ENCODE results near the gene STPG3.

STPG3 gene

DNA sequence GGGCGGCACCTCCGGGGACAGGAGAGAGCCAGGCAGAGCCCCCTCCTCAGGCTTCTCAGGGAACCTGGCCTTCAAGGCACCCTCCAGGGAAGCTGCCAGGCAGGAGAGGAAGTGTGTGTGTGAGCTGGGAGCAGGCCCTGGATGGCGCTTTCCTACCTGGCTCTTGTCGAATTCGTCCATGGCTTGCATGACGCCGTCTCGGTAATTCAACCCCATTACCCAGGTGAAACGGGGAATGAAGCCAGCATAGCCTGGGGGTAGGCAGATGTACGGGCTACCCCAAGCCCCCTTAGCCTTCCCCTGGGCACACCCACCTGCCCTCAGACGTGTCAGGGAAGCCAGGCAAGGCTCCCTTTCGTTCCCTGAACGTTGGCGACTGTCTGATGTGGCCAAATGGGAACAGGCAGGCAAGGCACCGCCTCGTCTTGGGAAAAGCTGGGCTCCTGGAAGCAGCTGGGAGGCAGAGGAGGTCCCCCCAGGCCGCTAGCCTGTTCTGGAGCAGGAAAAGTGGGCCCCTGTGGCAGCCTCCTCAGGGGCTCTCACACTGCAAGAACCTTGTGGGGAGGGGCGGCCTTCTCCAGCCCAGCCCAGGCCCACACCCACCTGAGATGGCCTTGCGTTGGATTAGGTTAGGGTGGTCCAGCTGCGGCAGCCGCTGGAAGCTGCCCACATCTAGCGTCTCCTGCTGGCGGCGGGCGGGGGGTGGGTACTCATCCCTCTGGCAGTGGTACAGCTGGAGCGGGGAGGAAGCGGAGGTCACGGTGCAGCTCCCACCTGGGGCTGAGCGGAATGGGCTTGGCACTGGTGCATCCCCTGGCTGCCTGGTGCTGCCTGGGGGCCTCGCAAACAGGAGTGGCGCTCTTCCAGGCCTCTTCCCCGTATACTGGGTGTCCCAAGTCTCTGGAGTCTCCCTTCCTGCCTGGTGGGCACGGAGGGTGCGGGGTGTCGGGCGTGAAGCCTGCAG is 6.3 kb upstream of the STPG3 start:
- no peak for DNase-seq

DNA sequence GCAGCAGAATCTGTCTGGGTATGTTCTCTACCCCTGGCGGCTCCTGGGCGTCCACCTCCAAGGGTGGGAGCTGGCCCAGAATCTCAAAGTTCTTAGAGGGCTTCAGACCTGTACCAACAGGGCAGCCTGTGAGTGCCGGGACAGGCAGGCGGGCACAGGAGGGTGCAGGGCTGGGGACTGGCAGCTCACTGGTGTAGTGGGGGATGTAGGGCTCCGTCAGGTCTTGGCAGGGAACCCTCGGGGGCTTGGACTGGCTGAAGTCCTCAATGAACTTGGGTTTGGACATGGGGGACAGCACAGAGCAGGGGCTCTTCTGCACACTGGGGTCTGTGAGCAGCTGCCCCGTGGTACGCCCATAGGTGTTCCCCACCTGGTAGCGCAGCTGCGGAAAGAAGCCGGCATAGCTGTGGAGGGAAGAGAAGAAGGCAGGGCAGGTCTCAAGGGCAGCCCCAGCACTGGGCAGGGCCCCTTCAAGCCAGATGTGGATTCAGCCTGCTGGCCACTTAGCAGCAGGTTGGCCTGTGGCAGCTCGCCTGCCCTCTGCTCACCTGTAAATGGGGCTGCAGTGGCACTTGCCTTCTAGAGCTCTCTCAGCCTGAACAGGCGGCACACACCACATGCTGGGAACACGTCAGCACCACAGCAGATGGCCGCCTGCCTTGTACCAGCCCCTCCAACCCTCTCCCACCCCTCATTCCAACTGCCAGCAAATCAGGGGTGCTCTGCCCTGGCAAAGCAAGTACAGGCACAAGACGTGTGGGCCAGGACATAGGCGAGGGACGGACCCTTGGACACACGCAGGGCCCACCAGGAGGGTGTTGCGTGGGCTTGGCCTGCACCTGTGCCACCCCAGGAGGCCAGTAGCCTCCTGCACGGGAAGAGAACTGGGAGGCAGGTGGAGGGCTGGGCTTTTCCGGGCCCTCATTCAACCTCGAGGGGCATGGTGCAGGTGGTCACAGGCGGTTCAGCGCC is 5.3 kb upstream of the STPG3 start:
- DNase-seq = no peak

DNA sequence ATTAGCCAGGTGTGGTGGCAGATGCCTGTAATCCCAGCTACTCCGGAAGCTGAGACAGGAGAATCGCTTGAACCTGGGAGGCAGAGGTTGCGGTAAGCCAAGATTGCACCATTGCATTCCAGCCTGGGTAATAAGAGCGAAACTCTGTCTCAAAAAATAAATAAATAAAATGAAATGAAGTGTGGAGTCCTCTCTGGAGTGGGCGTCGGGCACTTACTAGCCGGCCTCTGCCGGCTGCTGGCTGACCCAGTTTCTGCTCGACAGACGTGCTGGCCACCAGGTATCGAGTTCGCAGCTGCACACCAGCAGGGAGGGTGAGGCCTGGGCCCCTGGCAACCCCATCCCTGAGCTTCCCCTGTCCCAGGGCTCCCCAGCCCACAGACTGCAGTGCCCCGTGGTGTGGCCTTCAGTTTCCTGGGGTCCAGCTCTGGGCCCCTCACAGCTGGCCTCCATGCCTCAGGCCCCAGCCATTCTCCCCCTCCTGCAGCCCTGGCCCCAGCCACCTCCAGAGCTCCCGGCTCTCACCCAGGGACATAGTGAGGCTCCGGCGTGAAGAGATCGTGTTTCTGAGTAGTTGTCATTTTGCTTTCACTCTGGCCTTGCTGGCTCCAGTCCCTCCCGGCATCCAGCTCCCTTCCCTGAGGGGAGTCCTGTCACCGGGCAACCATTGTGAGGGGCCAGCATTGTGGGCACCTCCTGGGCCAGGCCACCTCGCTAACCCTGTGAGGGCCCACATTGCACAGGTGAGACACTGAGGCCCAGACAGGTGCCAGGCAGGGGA is 3.8 kb upstream of the STPG3 start:
- no peak for DNase-seq

DNA sequence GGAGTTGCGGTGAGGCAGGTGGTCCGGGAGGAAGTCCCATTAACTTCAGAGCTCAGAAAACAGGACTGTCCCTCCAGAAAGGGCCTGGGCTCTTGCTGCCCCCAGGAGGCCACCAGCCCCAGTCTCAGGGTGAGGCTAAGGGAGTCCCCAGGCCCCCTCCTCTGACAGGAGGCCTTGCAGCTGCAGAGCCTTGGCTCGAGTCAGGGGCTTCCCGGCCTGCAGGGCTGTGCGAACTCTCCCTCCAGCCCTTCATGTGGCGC is 3.2 kb upstream of the STPG3 start:
- no peak for DNase-seq

DNA sequence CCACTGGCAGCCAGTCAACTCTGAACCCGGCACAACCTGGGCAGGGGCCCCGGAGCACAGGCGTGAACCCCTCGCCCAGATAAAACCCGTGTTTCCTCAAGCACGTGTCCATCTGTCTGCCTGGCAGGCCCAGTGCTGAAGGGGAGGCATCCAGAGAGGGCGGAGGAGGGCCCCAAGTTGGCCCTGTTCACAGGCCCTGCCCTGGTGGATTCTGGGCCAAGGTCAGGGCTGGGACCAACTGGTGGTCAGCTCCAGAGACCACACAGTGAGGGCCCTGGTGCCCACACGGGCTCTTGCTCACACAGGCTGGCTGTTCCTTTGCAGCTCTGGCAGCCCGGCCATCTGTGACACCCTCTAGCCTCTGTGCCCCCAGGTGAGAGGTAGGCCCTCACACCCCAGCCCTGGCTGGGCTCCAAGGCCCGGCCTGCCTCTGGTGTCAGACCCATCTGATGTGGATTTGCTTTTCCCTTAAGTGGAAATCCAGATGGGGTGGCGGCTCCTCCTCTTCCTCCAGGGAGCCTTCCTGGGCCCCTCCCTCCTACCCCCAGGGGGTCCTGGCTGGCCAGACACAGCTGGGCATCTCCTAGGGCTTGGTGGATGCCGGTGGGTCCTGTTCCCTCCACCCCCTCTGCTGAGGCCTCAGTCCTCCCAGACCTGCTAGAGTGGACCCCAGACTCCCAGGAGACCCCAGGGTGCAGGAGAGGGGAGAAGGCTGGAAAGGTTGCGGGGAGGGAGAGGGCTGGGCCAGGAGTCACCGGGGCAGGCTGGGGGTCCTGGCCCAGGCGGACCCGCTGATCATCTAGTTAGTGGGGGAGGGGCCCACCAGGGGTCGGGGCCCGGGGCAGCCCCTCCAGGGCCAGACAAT is 525 bp upstream of the STPG3 start:
- no peak for DNase-seq

DNA sequence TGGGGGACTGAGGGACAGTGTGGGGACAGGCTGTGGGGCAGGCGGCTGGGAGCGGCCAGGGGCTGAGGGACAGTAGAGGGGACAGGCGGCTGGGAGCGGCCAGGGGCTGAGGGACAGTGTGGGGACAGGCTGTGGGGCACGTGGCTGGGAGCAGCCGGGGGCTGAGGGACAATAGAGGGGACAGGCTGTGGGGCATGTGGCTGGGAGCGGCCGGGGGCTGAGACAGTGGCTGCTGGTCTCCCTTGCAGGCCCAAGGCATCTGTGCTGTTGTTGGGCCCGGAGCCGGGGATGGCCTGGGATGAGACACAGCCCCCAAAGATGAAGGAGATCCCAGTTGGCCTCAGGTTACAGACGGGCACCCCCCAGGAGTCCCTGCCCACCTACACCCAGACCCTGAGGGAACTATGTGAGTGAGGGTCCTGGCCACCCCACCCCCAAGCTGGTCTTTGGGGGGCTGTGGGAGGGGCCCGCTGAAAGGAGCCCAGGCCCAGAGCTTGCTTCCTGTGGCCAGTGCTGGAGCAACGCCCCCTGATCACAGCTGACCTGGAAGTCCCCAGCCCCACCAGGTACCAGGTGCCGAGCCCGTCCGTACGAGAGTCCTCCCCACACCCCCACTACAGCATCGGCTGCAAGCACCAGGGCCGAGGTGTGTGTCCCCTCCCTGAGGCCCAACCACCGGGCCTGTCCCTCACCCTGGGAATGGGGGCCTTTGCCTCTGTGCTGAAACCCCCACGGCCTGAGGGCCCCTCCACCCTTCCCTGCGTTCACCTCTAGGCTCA is 593 bp downstream of the STPG3 start:
- no peak for DNase-seq

DNA sequence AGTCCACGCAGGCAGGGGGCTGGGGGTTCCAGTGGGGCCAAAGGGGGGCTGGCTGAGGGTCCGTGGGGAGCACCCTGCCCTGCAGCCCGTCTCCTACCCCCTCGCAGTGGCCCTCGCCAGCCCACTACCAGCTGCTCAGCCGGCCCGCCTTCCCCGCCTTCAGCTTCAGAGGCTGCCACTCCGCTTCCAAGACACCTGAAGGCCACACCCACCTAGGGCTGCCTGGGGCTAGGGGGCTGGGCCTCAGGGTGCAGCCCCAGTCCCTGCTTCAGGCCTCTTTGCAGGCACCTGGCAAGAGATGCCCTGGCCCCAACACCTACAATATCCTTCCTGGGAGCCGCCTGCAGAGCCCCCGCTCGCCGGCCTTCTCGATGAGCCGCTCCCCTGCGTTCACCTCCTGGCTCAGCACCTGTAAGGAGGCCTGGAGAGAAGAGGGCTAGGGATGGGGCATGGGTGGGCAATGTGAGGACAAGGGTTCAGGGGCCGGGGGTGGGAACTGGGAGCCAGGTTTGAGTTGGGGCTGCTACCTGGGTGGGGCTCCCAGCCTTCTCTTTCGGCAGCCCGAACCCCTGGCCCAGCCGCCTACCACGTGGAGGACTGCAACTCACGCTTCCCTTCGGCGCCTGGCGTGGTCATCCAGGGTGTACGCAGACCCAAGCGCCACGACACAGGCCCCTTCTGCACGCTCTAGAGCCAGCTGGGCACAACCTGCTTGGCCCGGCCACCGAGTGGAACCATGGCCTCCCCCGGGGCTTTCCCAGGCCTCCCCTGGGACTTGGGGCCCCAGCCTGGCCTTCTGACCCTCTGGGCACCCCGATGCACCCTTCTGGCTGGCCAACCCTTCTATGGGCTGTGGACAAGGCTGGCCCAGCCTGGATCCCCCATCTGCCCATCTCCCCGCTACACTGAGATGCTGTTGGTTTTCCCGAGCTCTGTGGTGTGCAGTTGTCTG is 1.7 kb downstream of the STPG3 start:
- no peak for DNase-seq

DNA sequence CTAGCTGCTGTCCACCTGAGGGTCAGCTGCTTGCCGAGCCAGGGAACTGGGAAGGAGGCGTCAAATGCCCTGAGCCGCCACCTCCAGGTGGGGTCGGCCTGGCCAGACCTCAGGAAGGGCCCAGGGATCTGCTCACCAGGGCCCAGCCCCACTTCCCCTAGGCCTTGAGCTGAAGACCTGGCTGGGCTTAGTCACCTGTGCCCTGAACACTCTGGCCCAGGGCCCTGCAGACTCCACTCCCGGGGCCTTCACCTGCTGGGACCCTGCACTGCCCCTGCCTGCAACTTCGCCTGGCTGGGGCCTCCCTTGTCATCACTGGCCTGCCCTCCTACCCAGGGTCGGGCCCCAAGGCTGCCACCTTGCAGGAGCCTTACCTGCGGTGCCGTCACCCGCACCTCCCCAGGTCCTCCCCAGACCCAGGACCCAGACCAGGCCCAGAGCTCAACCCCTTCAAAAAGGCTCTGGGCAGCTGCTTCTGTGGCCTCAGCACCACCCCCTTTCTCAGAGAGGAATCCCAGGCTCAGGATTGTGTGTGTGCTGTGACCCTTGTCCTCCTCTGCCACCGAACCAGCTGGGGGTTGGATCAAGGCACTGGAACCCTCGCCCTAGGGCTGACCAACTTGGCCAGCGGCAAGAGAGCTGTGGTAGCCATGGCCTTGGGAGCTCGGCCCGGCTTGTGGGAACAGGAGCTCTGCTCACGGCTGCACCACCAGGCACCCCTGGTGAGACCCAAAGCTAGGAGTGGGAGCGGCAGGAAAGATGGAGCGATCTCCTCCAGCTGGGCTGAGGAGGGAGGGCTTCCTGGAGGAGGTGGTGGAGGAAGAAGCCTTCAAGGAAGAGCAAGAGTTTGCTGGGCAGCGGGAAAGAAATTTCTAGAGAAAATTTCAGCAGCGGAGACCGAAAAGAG is 2.9 kb downstream of the STPG3 start:
- DNase-seq = peak in 1 of 56 donors; percentile 10

DNA sequence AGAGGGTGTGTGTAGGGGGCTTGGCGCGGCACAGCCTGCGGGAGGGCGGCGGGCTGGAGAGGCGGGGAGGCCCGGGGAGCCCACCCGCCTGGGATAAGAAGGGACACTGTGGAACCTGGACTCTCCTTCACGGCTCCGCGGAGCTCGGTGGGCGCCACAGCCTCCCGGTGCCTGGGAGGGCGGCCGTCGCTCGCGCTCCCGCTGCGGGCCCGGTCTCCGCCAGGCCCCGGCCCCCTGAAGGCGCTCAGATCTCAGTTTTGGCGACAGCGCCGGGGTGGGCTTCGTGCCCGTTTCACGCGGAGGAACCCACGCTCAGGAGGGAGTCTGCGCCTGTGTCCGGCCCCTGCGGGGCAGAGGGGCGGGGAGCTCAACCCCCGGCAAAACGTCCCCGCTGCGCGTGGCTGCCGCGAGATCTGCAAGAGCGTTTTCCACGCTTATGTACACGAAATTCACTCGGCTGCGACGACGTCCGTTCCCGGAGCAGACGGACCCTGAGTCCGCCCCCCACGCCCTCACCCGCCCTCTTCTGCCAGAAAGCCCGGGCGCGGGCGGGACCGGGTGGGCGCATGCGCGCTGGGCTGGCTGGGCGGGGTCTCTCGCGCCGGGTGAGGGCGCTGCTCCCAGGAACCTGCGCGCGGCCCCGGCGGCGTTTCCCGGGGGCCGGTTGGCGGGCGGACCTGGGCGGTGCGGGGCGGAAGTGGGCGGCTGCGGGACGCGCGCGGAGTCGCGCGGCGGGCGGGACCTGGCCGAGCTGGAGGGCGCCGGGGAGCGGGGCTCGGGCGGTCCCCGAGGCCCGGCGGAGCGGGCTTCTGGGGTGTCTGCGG is 3.8 kb downstream of the STPG3 start, which contains the start of gene NELFB:
Gene NELFB, plus strand, starts transcription at position 704 of the 824 bp plus-strand sequence.
- peak; percentile 27 to 96 (median 86) for DNase-seq

DNA sequence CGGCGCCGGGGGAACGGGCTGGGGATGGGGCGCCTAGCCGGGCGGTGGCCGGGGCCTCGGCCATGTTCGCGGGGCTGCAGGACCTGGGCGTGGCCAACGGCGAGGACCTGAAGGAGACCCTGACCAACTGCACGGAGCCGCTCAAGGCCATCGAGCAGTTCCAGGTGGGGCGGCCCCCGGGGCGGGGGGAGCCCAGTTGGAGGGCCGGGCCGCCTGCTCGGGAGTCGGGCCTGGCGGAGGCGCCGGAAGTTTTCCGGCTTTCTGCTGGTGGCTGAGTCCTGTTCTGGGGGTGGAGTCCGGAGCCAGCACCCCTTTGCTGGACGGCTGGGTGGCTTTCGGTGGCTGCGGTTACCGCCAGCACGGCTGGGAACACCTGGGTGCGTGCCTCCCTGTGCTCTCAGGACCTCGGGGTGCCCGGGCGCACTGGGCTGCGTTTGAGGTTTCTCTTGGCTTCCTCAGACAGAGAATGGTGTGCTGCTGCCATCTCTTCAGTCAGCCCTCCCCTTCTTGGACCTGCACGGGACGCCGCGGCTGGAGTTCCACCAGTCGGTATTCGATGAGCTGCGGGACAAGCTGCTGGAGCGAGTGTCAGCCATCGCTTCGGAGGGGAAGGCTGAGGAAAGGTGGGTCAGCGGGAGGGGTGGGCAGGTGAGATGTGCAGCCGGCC is 4.5 kb downstream of the STPG3 start:
- DNase-seq = no peak

DNA sequence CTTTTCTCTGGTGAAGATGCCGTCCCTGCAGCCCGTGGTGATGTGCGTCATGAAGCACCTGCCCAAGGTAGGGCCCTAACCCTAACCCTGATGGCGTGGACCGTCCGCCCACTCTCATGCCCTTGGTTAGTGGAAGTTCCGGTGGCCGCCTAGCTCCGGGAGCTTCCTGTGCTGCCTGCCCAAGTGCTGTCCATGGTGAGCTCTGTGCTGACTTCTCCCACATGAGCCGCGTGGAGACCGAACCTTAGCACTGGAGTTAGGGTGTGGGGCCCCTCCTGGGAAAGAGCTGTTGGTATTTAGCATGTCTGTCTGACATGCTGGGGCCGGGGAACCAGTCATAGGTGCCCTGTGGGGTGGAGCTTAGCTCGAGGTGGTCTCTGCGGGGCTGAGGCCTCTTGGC is 5.3 kb downstream of the STPG3 start:
- no peak for DNase-seq

DNA sequence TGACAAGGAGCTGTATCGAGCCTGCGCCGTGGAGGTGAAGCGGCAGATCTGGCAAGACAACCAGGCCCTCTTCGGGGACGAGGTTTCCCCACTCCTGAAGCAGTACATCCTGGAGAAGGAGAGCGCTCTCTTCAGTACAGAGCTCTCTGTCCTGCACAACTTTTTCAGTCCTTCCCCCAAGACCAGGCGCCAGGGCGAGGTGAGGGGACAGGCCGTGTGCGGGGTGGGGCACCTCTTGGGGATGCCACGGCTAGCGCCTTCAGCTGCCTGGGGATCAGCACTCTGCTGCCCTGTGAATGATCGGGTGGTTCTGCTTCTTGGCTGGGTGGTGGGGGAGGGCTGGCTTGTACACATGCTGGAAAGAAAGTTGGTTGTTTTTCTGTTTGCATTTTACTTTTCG is 5.8 kb downstream of the STPG3 start:
- no peak for DNase-seq

DNA sequence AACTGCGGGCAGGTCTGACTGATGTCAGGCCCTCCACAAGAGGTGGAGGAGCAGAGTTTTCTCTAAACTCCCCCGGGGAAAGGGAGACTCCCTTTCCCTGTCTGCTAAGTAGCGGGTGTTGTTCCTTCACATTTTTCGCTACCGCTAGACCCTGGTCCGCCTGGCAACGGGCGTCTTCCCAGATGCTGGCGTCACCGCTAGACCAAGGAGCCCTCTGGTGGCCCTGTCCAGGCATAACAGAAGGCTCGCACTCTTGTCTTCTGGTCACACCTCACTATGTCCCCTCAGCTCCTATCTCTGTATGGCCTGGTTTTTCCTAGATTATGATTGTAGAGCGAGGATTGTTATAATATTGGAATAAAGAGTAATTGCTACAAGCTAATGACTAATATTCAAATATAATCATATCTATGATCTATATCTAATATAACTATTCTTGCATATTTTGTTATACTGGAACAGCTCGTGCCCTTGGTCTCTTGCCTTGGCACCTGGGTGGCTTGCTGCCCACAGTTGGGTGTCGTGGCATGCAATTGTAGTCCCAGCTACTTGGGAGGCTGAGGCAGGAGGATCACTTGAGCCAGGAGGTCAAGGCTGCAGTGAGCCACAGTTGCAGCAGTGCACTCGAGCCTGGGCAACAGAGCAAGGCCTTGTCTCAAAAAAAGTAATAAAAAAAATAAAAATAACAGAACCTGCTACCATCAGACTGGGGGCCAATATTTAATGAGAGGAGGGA is 11.3 kb downstream of the STPG3 start:
- peak in 8 of 56 donors; percentile 11 to 41 (median 30) for DNase-seq

DNA sequence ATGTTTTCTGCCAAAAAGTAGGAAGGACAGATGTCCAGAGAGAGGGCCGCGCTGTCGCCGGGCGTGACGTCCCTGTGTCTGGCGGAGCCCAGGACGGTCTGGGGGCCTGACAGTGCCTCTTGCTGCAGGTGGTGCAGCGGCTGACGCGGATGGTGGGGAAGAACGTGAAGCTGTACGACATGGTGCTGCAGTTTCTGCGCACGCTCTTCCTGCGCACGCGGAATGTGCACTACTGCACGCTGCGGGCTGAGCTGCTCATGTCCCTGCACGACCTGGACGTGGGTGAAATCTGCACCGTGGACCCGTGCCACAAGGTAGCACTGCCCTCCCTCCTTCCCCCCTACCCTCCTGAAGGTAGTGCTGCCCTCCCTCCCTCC is 11.8 kb downstream of the STPG3 start:
- no peak for DNase-seq

DNA sequence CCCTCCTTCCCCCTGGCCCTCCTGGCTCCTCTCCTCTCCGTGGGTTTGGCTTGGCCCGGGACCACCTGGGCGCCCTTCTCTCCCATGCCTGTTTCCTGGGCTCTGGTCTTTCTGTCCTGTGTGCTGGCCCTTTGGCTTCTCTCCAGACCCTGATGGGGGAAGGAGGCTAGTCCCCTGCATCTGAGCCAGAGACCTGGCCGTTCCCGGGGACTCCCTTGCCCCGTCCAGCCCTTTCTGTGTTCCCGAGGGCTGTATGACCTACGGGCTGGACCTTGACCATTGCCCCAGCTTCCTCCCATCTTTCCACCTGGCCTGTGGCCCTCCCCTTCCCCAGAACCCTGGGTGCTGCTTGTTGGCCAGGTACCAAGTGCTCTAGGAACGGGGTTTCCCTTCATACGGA is 12.4 kb downstream of the STPG3 start:
- DNase-seq = no peak
